ENCODE measurements around the gene KMT2D. TPM values are rescaled to one million over a fixed set of nuclear protein-coding genes. Genes with fewer than 3 reads are reported as not detected.
A peak's percentile ranks its signal among the peaks of the same experiment; 100 is the strongest.

KMT2D gene
- total RNA-seq, 4 donors from 2014 or later, result 36.0 to 99.0 (median 71.3) TPM

DNA sequence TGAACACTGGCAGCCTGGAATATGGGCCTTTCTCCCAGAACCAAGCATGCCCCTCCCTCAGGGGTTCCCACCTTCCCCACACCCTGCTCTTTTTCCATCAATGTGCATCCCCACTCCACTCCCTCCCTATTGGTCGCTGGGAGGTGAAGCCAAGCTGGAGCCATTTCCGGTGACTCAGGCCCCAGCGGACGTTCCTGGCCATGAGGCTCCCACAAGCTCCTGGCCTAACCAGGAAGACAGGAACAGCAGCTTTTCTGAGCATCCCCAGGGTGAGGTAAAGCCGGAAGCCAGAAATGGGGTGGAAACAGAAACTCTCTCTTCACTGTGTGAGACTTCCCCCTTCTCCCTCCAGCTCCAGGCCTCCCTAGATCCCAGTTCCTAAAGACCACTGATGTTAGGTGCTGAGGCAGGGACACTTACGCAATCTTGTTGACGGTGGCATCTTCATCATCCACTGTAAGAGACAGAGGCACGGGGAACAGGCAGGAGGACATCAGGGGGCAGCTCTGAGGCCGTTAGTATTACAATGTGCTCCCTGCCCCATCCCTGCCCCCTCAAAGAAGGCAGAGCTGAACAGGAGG is 45.0 kb upstream of the KMT2D start:
- in situ Hi-C loops (cut with MboI; ENCODE audit: low sequenced_read_pairs in 4 of 4), result no loop called here
- H3K27ac ChIP-seq, result peak overlapping the region; percentile 34 to 48 (median 40)
- intact Hi-C loops (cut with DNase I; ENCODE audit: low total_unique reads), result no loop called here
- peaks cover 0 to 51% of the 10 kb centered on the region in 2 donors for H3K36me3 ChIP-seq
- no peaks in the 10 kb centered on the region for H3K27me3 ChIP-seq
- ATAC-seq (no peak), DNase-seq (peak in 1 of 2 donors; percentile 18)
- H3K9me3 ChIP-seq, result no peaks in the 10 kb centered on the region
- H3K4me3 ChIP-seq, result no peak overlapping the region
- TF ChIP-seq POLR2A (IDR thresholded peaks at IDR 0.05) (no peak), CTCF (IDR thresholded peaks at IDR 0.05 in 4 of 5, conservative IDR thresholded peaks at IDR 0.05 in 1 of 5) (no peak)
- peaks cover 45 to 46% of the 10 kb centered on the region in 2 donors for H3K4me1 ChIP-seq

DNA sequence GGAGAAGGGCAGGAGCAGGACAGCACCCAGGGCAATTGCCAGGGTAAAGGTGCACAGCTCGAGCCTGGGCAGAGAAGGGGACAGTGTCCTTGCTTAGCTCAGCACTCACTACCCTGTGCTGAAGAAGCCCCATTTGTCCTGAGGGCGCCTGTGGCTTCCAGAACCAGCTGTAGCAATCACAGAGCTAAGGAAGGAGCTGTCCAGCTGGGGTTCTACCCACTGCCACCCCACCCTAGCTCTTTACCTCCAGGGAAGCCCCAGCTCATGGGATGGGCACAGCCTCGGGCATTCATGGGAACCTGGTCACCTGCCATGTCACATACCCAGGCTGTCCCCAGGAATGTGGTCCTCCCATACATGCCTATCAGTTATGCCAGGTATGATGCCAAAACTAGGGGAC is 44.2 kb upstream of the KMT2D start:
- Histone ChIP-seq H3K4me1 (peaks cover 45 to 46% of the 10 kb centered on the region in 2 donors), H3K36me3 (peaks cover 1 to 59% of the 10 kb centered on the region in 2 donors), H3K27ac (peak overlapping the region in 1 of 4 donors; percentile 41), H3K27me3 (no peaks in the 10 kb centered on the region), H3K4me3 (no peak overlapping the region), H3K9me3 (no peaks in the 10 kb centered on the region)
- DNase-seq (no peak), ATAC-seq (no peak)
- in situ Hi-C loops (cut with MboI; ENCODE audit: low sequenced_read_pairs in 4 of 4), result no loop called here
- intact Hi-C loops (cut with DNase I; ENCODE audit: low total_unique reads), result no loop called here
- TF ChIP-seq POLR2A (IDR thresholded peaks at IDR 0.05) (no peak), CTCF (IDR thresholded peaks at IDR 0.05 in 4 of 5, conservative IDR thresholded peaks at IDR 0.05 in 1 of 5) (no peak)

DNA sequence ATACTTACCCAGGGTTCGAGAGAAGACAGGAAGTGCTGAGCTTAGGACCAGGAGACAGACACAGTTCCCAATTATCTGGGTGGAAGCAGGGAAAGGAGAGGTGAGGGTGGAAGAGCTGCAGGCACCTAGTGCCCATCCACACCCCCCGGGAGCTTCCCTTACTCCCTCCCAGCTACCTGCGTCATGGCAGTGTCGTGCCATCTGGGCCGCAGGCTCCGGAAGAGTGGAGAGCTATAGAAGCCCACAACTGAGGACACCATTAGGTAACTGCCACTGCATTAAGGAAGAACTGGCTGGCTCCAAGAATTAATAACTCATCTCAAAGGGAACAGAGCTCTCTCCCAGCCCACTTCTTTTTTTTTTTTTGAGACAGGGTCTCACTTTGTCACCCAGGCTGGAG is 39.8 kb upstream of the KMT2D start:
- intact Hi-C loops (cut with DNase I; ENCODE audit: low total_unique reads), result no loop called here
- TF ChIP-seq POLR2A (IDR thresholded peaks at IDR 0.05) (no peak), CTCF (IDR thresholded peaks at IDR 0.05 in 4 of 5, conservative IDR thresholded peaks at IDR 0.05 in 1 of 5) (no peak)
- in situ Hi-C loops (cut with MboI; ENCODE audit: low sequenced_read_pairs in 4 of 4), result no loop called here

GRCh38 chr12:49098703-49099102 is 38.1 kb upstream of the KMT2D start:
- Histone ChIP-seq H3K4me1 (peaks cover 8 to 21% of the 10 kb centered on the region in 2 donors), H3K4me3 (no peak overlapping the region), H3K36me3 (peaks cover 3 to 62% of the 10 kb centered on the region in 2 donors), H3K27me3 (peaks cover 11 to 15% (median 11%) of the 10 kb centered on the region in 3 donors), H3K27ac (no peak overlapping the region), H3K9me3 (no peaks in the 10 kb centered on the region)
- intact Hi-C loops (cut with DNase I; ENCODE audit: low total_unique reads), result no loop called here
- DNase-seq (no peak), ATAC-seq (no peak)
- TF ChIP-seq CTCF (IDR thresholded peaks at IDR 0.05 in 4 of 5, conservative IDR thresholded peaks at IDR 0.05 in 1 of 5), result no peak
- no peak for TF ChIP-seq POLR2A (IDR thresholded peaks at IDR 0.05)
- in situ Hi-C loops (cut with MboI; ENCODE audit: low sequenced_read_pairs in 4 of 4), result loop anchor here in 1 of 4 donors (25.0 kb wide), 1 partner anchor 139 kb away; no protein-coding TSS in a partner anchor

More for the DNA sequence above, 39.8 kb upstream of the KMT2D start:
- Histone ChIP-seq H3K27me3 (no peaks in the 10 kb centered on the region), H3K9me3 (no peaks in the 10 kb centered on the region), H3K27ac (no peak overlapping the region), H3K36me3 (peaks cover 3 to 71% of the 10 kb centered on the region in 2 donors), H3K4me1 (peaks cover 2 to 10% of the 10 kb centered on the region in 2 donors), H3K4me3 (no peak overlapping the region)
- DNase-seq (no peak), ATAC-seq (no peak)
